OCI-LY1 (cell line): ENCODE results near the gene TATDN2.
A peak's percentile ranks its signal among the peaks of the same experiment; 100 is the strongest.
"Not testable (repeated sequence)": the region's sequence is repeated elsewhere in the genome, so short reads cannot be mapped to it uniquely, and the experiment has no call there.

ENCODE experiments used
- H2AFZ ChIP-seq: fragments of 200-600 bp; sonication (generic), shearing (Covaris generic); 2 replicates; pipeline ENCODE4 v1.6.0; 2014; ENCODE audit warnings: antibody characterized with exemption, mild to moderate bottlenecking, low read length
- H3F3A ChIP-seq: fragments of 200-600 bp; sonication (generic), shearing (Covaris generic); 2 replicates; pipeline ENCODE4 v1.6.0; 2014; ENCODE audit warnings: mild to moderate bottlenecking, antibody characterized with exemption, low read length, moderate library complexity; ENCODE audit not compliant: insufficient read depth
- H3K27ac ChIP-seq: fragments of 200-600 bp; sonication (generic); 2 replicates; pipeline ENCODE4 v1.5.1; 2014; ENCODE audit warnings: low read length, mixed run types, mild to moderate bottlenecking, low read depth; ENCODE audit not compliant: poor library complexity, severe bottlenecking
- H3K27me3 ChIP-seq: fragments of 200-600 bp; sonication (generic); 2 replicates; pipeline ENCODE4 v1.6.0; 2014; ENCODE audit warnings: antibody characterized with exemption, mild to moderate bottlenecking, low read length, moderate library complexity; ENCODE audit not compliant: insufficient read depth
- H3K36me3 ChIP-seq: fragments of 200-600 bp; sonication (generic); 2 replicates; pipeline ENCODE4 v1.6.1; 2014; ENCODE audit warnings: mild to moderate bottlenecking, antibody characterized with exemption, low read length, moderate library complexity, mixed read lengths; ENCODE audit not compliant: insufficient read depth
- H3K4me1 ChIP-seq: fragments of 200-600 bp; sonication (generic); 2 replicates; pipeline ENCODE4 v1.5.1; 2014; ENCODE audit warnings: mild to moderate bottlenecking, low read length, moderate library complexity; ENCODE audit not compliant: insufficient read depth, severe bottlenecking
- H3K4me2 ChIP-seq: fragments of 200-600 bp; sonication (generic), shearing (Covaris generic); 2 replicates; pipeline ENCODE4 v1.6.1; 2014; ENCODE audit warnings: low read length
- H3K4me3 ChIP-seq: fragments of 200-600 bp; sonication (generic); 2 replicates; pipeline ENCODE4 v1.5.1; 2014; ENCODE audit warnings: low read length, low read depth, mild to moderate bottlenecking, mixed read lengths; ENCODE audit not compliant: poor library complexity, severe bottlenecking
- H3K79me2 ChIP-seq: fragments of 200-600 bp; shearing (Covaris generic); 2 replicates; pipeline ENCODE4 v1.6.1; 2016; ENCODE audit warnings: mixed run types, low read length, mixed read lengths; ENCODE audit not compliant: insufficient read depth
- H3K9ac ChIP-seq: fragments of 200-600 bp; sonication (generic), shearing (Covaris generic); 2 replicates; pipeline ENCODE4 v1.6.1; 2014; ENCODE audit warnings: mild to moderate bottlenecking, low read length, mixed read lengths
- H3K9me2 ChIP-seq: fragments of 200-600 bp; sonication (generic), shearing (Covaris generic); 2 replicates; pipeline ENCODE4 v1.6.1; 2014; ENCODE audit warnings: low read depth, mild to moderate bottlenecking, low read length, mixed read lengths
- H3K9me3 ChIP-seq: fragments of 200-600 bp; shearing (Covaris generic); 2 replicates; pipeline ENCODE4 v1.6.1; 2014; ENCODE audit warnings: low read length, mixed read lengths
- H4K20me1 ChIP-seq: fragments of 200-600 bp; sonication (generic), shearing (Covaris generic); 2 replicates; pipeline ENCODE4 v1.6.0; 2016; ENCODE audit warnings: mild to moderate bottlenecking, low read length; ENCODE audit not compliant: insufficient read depth
- CTCF ChIP-seq: fragments of 200-600 bp; sonication (generic), shearing (Covaris generic); IDR thresholded peaks from 2 replicates; pipeline ENCODE4 v1.5.1; 2017; ENCODE audit warnings: mild to moderate bottlenecking, antibody characterized with exemption, low read length, moderate library complexity, mixed read lengths
- EZH2 ChIP-seq: fragments of 200-600 bp; sonication (generic), shearing (Covaris generic); IDR thresholded peaks from 2 replicates; pipeline ENCODE4 v1.8.0; 2017; ENCODE audit warnings: borderline replicate concordance, mixed run types, mild to moderate bottlenecking, antibody characterized with exemption, low read length, moderate library complexity, mixed read lengths

The TATDN2 gene

GRCh38 chr3:10263646-10264363 lies 15.5 kb downstream of the TATDN2 start:
- Histone ChIP-seq H3K9me3 (no peaks in the 10 kb centered on the region), H2AFZ (no peak overlapping the region), H3K4me3 (peak overlapping the region; percentile 13), H3K9ac (peak overlapping the region; percentile 32; the same call in 1 of the 2 replicates), H3K27ac (peak overlapping the region; percentile 61), H3K27me3 (no peaks in the 10 kb centered on the region), H3K9me2 (no peaks in the 10 kb centered on the region), H4K20me1 (no peaks in the 10 kb centered on the region), H3K36me3 (peaks cover 93% of the 10 kb centered on the region), H3K4me1 (peaks cover 14% of the 10 kb centered on the region), H3K4me2 (peak overlapping the region; percentile 40; the same call in 1 of the 2 replicates), H3F3A (no peaks in the 10 kb centered on the region), H3K79me2 (peaks cover 58% of the 10 kb centered on the region)
- TF ChIP-seq EZH2, result no peak
- peak; percentile 58 for TF ChIP-seq CTCF

GRCh38 chr3:10265833-10266232 lies 17.6 kb downstream of the TATDN2 start:
- H3K9ac ChIP-seq, result no peak overlapping the region
- no peaks in the 10 kb centered on the region for H3K27me3 ChIP-seq
- H3K79me2 ChIP-seq, result peaks cover 71% of the 10 kb centered on the region
- H2AFZ ChIP-seq, result no peak overlapping the region
- peaks cover 93% of the 10 kb centered on the region for H3K36me3 ChIP-seq
- no peak overlapping the region for H3K4me2 ChIP-seq
- H3K27ac ChIP-seq, result no peak overlapping the region
- peaks cover 14% of the 10 kb centered on the region for H3K4me1 ChIP-seq
- no peaks in the 10 kb centered on the region for H3F3A ChIP-seq
- no peak for TF ChIP-seq CTCF
- no peak for TF ChIP-seq EZH2
- H3K9me3 ChIP-seq, result no peaks in the 10 kb centered on the region
- H4K20me1 ChIP-seq, result no peaks in the 10 kb centered on the region
- H3K4me3 ChIP-seq, result no peak overlapping the region
- no peaks in the 10 kb centered on the region for H3K9me2 ChIP-seq

GRCh38 chr3:10266936-10267335 lies 18.7 kb downstream of the TATDN2 start:
- not testable (repeated sequence) for H3K9me2 ChIP-seq, H2AFZ ChIP-seq, H3F3A ChIP-seq, H3K4me2 ChIP-seq, H4K20me1 ChIP-seq, H3K4me3 ChIP-seq, H3K9me3 ChIP-seq, H3K27ac ChIP-seq, H3K27me3 ChIP-seq, H3K9ac ChIP-seq
- H3K36me3 ChIP-seq, result peaks cover 93% of the 10 kb centered on the region
- peaks cover 81% of the 10 kb centered on the region for H3K79me2 ChIP-seq
- peaks cover 14% of the 10 kb centered on the region for H3K4me1 ChIP-seq

GRCh38 chr3:10268116-10268515 lies 19.9 kb downstream of the TATDN2 start:
- no peak overlapping the region for H3K4me3 ChIP-seq
- H3K27ac ChIP-seq, result no peak overlapping the region
- no peak overlapping the region for H3K4me2 ChIP-seq
- peaks cover 94% of the 10 kb centered on the region for H3K36me3 ChIP-seq
- no peak overlapping the region for H2AFZ ChIP-seq
- no peaks in the 10 kb centered on the region for H3K9me3 ChIP-seq
- H3K9ac ChIP-seq, result no peak overlapping the region
- no peaks in the 10 kb centered on the region for H4K20me1 ChIP-seq
- no peaks in the 10 kb centered on the region for H3F3A ChIP-seq
- H3K27me3 ChIP-seq, result no peaks in the 10 kb centered on the region
- TF ChIP-seq CTCF, result no peak
- TF ChIP-seq EZH2, result no peak
- peaks cover 81% of the 10 kb centered on the region for H3K79me2 ChIP-seq
- no peaks in the 10 kb centered on the region for H3K9me2 ChIP-seq
- peaks cover 13% of the 10 kb centered on the region for H3K4me1 ChIP-seq
